Osteocyte (in vitro differentiated cells): ENCODE measurements around the gene ARL4C. TPM values are rescaled to one million over a fixed set of nuclear protein-coding genes. Genes with fewer than 3 reads are reported as not detected.
"Not testable (repeated sequence)": the region's sequence is repeated elsewhere in the genome, so short reads cannot be mapped to it uniquely, and the experiment has no call there.

Source experiments
- DNase-seq: peaks from one replicate; pipeline ENCODE4 v3.0.0; 2021; ENCODE audit warnings: mixed read lengths; ENCODE audit not compliant: unreplicated experiment; ENCODE audit errors: extremely low spot score
- H3K27ac Mint-ChIP-seq: one replicate; pipeline ENCODE4 v1.8.0; 2021; ENCODE audit warnings: mild to moderate bottlenecking, mixed read lengths; ENCODE audit not compliant: unreplicated experiment
- H3K27me3 Mint-ChIP-seq: one replicate; pipeline ENCODE4 v1.8.0; 2021; ENCODE audit warnings: mixed read lengths; ENCODE audit not compliant: unreplicated experiment
- H3K36me3 Mint-ChIP-seq: one replicate; pipeline ENCODE4 v1.8.0; 2021; ENCODE audit warnings: mixed read lengths; ENCODE audit not compliant: unreplicated experiment
- H3K4me1 Mint-ChIP-seq: one replicate; pipeline ENCODE4 v1.8.0; 2021; ENCODE audit warnings: mixed read lengths; ENCODE audit not compliant: unreplicated experiment
- H3K4me3 Mint-ChIP-seq: one replicate; pipeline ENCODE4 v1.8.0; 2021; ENCODE audit warnings: mild to moderate bottlenecking, moderate library complexity, mixed read lengths; ENCODE audit not compliant: unreplicated experiment
- H3K9me3 Mint-ChIP-seq: one replicate; pipeline ENCODE4 v1.8.0; 2021; ENCODE audit warnings: mixed read lengths; ENCODE audit not compliant: unreplicated experiment
- CTCF ChIP-seq: fragments of 200-600 bp; sonication (generic); IDR thresholded peaks from 2 replicates; pipeline ENCODE4 v1.5.0; 2021; ENCODE audit warnings: antibody characterized with exemption, mild to moderate bottlenecking, moderate library complexity
- total RNA-seq: library from RNA; stranded (reverse); gene quantifications from 2 replicates; pipeline ENCODE4 v1.2.1, GENCODE V29; 2021

The ARL4C gene
- total RNA-seq, 1 donor from 2014 or later, result 35.1 TPM

GRCh38 chr2:234458466-234458865 is 38.4 kb downstream of the ARL4C start:
- Mint-ChIP-seq H3K27ac (no peak overlapping the region), H3K4me3 (no peak overlapping the region), H3K4me1 (no peaks in the 10 kb centered on the region), H3K9me3 (peaks cover 11% of the 10 kb centered on the region), H3K36me3 (peaks cover 3% of the 10 kb centered on the region), H3K27me3 (no peaks in the 10 kb centered on the region)
- no peak for DNase-seq
- no peak for TF ChIP-seq CTCF

- no peak overlapping the region for H3K4me3 Mint-ChIP-seq
- peaks cover 2% of the 10 kb centered on the region for H3K4me1 Mint-ChIP-seq
- DNase-seq, result no peak
- no peak for TF ChIP-seq CTCF
- H3K36me3 Mint-ChIP-seq, result peaks cover 3% of the 10 kb centered on the region
- H3K27ac Mint-ChIP-seq, result no peak overlapping the region
- no peaks in the 10 kb centered on the region for H3K27me3 Mint-ChIP-seq
- H3K9me3 Mint-ChIP-seq, result peaks cover 11% of the 10 kb centered on the region
Measured at GRCh38 chr2:234457421-234457820, 39.5 kb downstream of the ARL4C start.

- Mint-ChIP-seq H3K9me3 (peaks cover 11% of the 10 kb centered on the region), H3K4me1 (peaks cover 19% of the 10 kb centered on the region)
- H3K27me3 Mint-ChIP-seq, DNase-seq, H3K4me3 Mint-ChIP-seq, H3K36me3 Mint-ChIP-seq, H3K27ac Mint-ChIP-seq: not testable (repeated sequence)
Measured at GRCh38 chr2:234455246-234455645, 41.6 kb downstream of the ARL4C start.

GRCh38 chr2:234454433-234454832 is 42.4 kb downstream of the ARL4C start:
- no peak for TF ChIP-seq CTCF
- DNase-seq, result no peak
- Mint-ChIP-seq H3K36me3 (peaks cover 3% of the 10 kb centered on the region), H3K27ac (no peak overlapping the region), H3K27me3 (no peaks in the 10 kb centered on the region), H3K4me1 (peaks cover 27% of the 10 kb centered on the region), H3K9me3 (peaks cover 11% of the 10 kb centered on the region), H3K4me3 (no peak overlapping the region)

- peaks cover 11% of the 10 kb centered on the region for H3K9me3 Mint-ChIP-seq
- no peaks in the 10 kb centered on the region for H3K36me3 Mint-ChIP-seq
- no peaks in the 10 kb centered on the region for H3K27me3 Mint-ChIP-seq
- DNase-seq, result no peak
- TF ChIP-seq CTCF, result no peak
- H3K4me3 Mint-ChIP-seq, result no peak overlapping the region
- H3K27ac Mint-ChIP-seq, result no peak overlapping the region
- H3K4me1 Mint-ChIP-seq, result peaks cover 40% of the 10 kb centered on the region
Measured at GRCh38 chr2:234453216-234453615, 43.7 kb downstream of the ARL4C start.
